Small intestine (tissue), 7 donors: ENCODE measurements around the gene KRT3. TPM values are rescaled to one million over a fixed set of nuclear protein-coding genes. Genes with fewer than 3 reads are reported as not detected.

Experiments used
- DNase-seq, 2 donors: peaks; one replicate each; pipeline versions ENCODE4 v3.0.0 to v3.0.0-alpha.2; 2013
- FAIRE-seq: peaks from 2 replicates; lab custom pipeline; 2012; peaks lifted over from hg19 to GRCh38; lab: Jason Lieb, UNC
- H3K27ac ChIP-seq, 3 donors: one replicate each; pipeline ENCODE4 v1.5.1; 2013; ENCODE audit warnings: low read length in 2 of 3, mild to moderate bottlenecking in 2 of 3, control low read depth in 1 of 3, inconsistent platforms in 1 of 3, low read depth in 1 of 3, moderate library complexity in 1 of 3
- H3K27me3 ChIP-seq, 3 donors: one replicate each; pipeline ENCODE4 v1.6.1; 2013; ENCODE audit warnings: low read length in 3 of 3, inconsistent platforms in 1 of 3; ENCODE audit not compliant: control insufficient read depth in 3 of 3, insufficient read depth in 3 of 3
- H3K36me3 ChIP-seq, 3 donors: one replicate each; pipeline ENCODE4 v1.6.1; 2013; ENCODE audit warnings: low read length in 3 of 3, inconsistent platforms in 1 of 3, low read depth in 1 of 3, mild to moderate bottlenecking in 1 of 3, moderate library complexity in 1 of 3; ENCODE audit not compliant: control insufficient read depth in 3 of 3, insufficient read depth in 2 of 3
- H3K4me1 ChIP-seq, 3 donors: one replicate each; pipeline ENCODE4 v1.6.1; 2013; ENCODE audit warnings: low read length in 2 of 3, inconsistent platforms in 1 of 3, low read depth in 1 of 3, mild to moderate bottlenecking in 1 of 3, moderate library complexity in 1 of 3; ENCODE audit not compliant: control insufficient read depth in 3 of 3, insufficient read depth in 2 of 3
- H3K4me3 ChIP-seq, 3 donors: one replicate each; pipeline ENCODE4 v1.5.1; 2013; ENCODE audit warnings: low read length in 3 of 3, control low read depth in 1 of 3, inconsistent platforms in 1 of 3, low read depth in 1 of 3, mild to moderate bottlenecking in 1 of 3, moderate library complexity in 1 of 3
- H3K9me3 ChIP-seq, 2 donors: one replicate each; pipeline ENCODE4 v1.6.1; 2013; ENCODE audit warnings: low read depth in 1 of 2, low read length in 1 of 2; ENCODE audit not compliant: control insufficient read depth in 2 of 2, insufficient read depth in 1 of 2
- WGBS, 3 donors: extraction: QIAGEN DNeasy Blood & Tissue Kit; methylation state at CpG; one replicate each; pipeline ENCODE4 v1.1.7; 2013; 5-methylcytosine and 5-hydroxymethylcytosine counted together
- polyA plus RNA-seq, 4 donors: library from polyadenylated mRNA; stranded (reverse) in 3 of 4; unstranded in 1 of 4; fragments of 200-250 nt in 3 of 4; fragments of 120-200 nt in 1 of 4; gene quantifications; one replicate each; pipeline versions ENCODE4 v1.2.1 to v1.2.3, GENCODE V29; 2013
- donor health status: healthy with polysubstance abuse.
- donor health status: control.
- donor health status: control.
- donor health status: Bipolar disorder and iron deficiency.
- donor health status: healthy.

Gene KRT3
- polyA plus RNA-seq, 4 donors, result not detected

DNA sequence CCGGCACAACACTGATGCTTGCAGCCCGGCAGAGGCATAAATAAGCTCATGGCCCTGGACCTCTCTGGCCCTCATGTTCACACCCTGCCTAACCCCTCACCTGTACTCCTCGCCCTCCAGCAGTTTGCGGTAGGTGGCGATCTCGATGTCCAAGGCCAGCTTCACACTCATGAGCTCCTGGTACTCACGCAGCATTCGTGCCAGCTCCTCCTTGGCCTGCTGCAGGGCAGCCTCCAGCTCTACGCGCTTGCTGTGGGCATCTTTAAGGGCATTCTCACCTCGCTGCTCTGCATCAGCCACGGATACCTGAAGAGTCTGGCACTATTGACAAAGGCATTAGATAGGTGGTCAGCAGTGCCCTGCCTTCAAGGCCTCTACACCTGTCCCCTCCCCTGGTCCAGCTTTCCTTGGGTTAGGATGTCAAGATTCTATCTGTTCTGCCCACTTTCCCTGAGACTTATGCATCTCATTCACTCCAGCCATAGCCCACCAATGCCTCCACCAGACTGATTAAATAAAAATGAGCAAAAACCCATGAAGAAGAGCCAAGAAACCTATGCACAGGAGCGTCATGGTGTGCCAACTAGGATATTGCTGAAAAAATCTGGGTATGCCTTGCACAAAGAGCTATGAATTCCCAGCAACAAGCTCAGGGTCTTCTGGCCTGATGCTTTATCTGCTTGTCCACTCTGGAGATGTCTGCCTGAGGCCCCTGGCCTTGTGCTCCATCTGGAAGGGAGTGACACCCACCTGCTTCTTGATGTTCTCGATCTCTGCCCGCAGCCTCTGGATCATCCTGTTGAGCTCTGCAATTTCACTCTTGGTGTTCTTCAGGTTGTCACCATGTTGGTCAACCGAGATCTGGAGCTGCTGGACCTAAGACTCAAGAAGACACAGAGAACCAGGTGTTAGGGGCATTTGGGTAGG is 11.9 kb upstream of the KRT3 start:
- H3K4me3 ChIP-seq, result no peak overlapping the region
- 77 to 84% (median 77%) methylated on average over 16 of the region's 16 CpGs for WGBS, 3 donors
- no peaks in the 10 kb centered on the region for H3K36me3 ChIP-seq
- no peaks in the 10 kb centered on the region for H3K9me3 ChIP-seq
- peaks cover 0 to 2% (median 2%) of the 10 kb centered on the region in 3 donors for H3K27me3 ChIP-seq
- no peaks in the 10 kb centered on the region for H3K4me1 ChIP-seq
- FAIRE-seq (no peak), DNase-seq (no peak)
- no peak overlapping the region for H3K27ac ChIP-seq

DNA sequence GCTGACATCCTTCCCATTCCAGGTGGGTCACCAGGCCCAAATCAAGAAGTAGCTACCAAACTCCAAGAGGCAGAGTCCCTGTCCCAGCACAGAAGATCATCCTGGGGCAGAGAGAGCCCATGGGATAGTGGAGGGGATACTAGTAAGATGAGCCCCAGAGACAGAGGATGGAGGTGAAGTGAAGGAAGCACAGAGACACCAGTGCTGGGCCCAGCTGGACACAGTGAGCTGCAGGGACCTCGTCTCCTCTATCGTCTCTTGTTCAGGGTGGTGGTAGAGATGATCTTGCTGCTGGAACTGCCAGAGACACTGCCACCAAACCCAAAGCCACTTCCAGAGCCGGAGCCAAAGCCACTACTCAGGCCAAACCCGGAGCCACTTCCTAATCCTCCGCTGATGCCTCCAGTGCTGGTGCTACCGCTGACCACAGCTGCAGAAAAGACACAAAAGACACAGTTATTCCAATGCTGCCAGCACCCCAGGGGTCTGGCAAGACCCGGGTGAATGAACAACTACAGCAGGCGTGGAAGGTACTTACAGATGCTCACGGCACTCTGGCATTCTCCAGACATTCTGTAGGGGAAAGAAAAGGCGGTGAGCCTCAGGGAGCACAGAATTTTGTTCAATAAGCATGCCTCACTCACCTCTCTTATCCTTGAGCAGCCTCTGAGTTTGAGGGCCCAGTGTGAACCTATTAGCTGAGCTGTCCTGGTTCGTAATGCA is 11.1 kb upstream of the KRT3 start:
- FAIRE-seq (no peak), DNase-seq (no peak)

DNA sequence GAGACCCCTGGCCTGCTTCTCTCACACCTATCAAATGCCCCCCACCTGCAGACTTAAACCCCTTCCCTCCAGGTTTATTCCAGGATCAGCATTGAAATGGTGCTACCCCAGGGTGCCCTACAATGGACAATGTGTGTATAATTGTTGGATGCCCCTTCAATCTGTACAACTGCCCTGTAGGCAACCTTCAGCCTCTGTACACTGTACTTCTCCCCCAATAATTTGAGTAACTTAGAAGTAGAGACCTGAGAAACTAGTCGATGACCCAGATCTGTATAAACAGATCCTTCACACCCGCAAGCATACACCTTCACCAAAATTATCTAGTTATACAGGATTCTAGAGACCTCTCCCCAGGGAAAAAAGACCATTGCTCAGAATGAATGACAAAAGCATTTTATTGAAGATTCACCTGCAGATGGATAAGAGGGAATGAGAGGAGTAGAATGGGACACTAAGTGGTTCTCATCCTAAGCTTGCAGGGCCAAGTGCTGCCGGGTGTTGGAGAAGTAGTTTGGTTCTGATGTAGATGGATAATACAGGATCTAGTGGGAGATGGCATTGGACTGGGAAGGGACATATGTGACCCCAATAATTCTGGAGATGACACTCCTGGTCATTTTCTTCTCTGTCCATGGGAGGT is 10.4 kb upstream of the KRT3 start:
- Histone ChIP-seq H3K27ac (no peak overlapping the region), H3K4me1 (no peaks in the 10 kb centered on the region), H3K4me3 (no peak overlapping the region), H3K9me3 (no peaks in the 10 kb centered on the region), H3K27me3 (peaks cover 0 to 4% (median 2%) of the 10 kb centered on the region in 3 donors), H3K36me3 (no peaks in the 10 kb centered on the region)
- DNase-seq, result no peak
- FAIRE-seq, result no peak
- 94 to 99% (median 96%) methylated on average over 3 of the region's 3 CpGs for WGBS, 3 donors

More for the DNA sequence above, 11.1 kb upstream of the KRT3 start:
- peaks cover 0 to 3% (median 2%) of the 10 kb centered on the region in 3 donors for H3K27me3 ChIP-seq
- no peak overlapping the region for H3K4me3 ChIP-seq
- WGBS, 3 donors, result 83 to 91% (median 86%) methylated on average over 11 of the region's 11 CpGs
- no peak overlapping the region for H3K27ac ChIP-seq
- no peaks in the 10 kb centered on the region for H3K9me3 ChIP-seq
- H3K4me1 ChIP-seq, result no peaks in the 10 kb centered on the region
- no peaks in the 10 kb centered on the region for H3K36me3 ChIP-seq

DNA sequence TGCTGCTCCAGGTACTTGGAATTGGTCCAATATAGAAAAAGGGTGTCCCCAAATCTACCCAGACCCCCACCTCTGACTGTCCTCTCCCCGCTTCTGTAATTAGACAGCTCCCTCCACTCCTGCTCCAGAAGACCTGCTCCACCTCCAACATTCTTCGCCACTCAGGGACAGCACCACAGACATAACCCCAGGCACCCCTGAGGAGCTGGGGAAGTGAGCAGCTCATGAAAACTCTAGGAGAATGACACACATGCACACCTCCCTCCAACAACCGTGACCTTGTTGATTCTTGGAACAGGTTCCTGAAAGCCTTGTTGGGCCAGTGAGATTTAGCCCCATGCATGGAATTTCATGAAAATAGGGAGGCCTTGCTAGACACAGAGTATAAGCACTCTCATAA is 9.8 kb upstream of the KRT3 start:
- H3K27me3 ChIP-seq, result peaks cover 0 to 4% (median 2%) of the 10 kb centered on the region in 3 donors
- no peaks in the 10 kb centered on the region for H3K9me3 ChIP-seq
- H3K4me3 ChIP-seq, result no peak overlapping the region
- FAIRE-seq (no peak), DNase-seq (no peak)
- no peaks in the 10 kb centered on the region for H3K4me1 ChIP-seq
- no peaks in the 10 kb centered on the region for H3K36me3 ChIP-seq
- 77 to 82% (median 79%) methylated on average over 3 of the region's 3 CpGs for WGBS, 3 donors
- no peak overlapping the region for H3K27ac ChIP-seq

DNA sequence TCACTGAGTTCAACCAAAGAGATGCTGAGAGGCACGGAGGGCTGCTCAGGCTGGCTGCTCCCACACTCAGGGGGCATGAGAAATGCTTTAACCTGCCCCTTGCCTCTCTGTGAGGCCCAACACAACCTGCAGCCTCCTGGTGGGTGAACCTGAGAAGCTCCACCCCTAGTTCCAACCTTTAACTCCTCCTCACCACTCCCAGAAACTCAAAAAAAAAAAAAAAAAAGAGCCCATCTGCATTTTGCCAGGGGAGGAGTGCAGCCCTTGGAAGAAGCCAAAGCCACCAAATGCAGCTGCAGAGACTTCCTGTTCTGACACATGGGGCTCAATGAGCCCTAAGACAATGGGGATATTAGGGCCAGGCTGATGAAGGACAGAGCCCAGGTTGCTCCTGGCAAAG is 9.1 kb upstream of the KRT3 start:
- no peaks in the 10 kb centered on the region for H3K4me1 ChIP-seq
- H3K4me3 ChIP-seq, result no peak overlapping the region
- WGBS, 3 donors, result 22 to 47% (median 27%) methylated on average over 1 of the region's 1 CpG
- H3K36me3 ChIP-seq, result no peaks in the 10 kb centered on the region
- no peak for DNase-seq
- FAIRE-seq, result no peak
- H3K27me3 ChIP-seq, result peaks cover 0 to 4% (median 2%) of the 10 kb centered on the region in 3 donors
- no peak overlapping the region for H3K27ac ChIP-seq
- no peaks in the 10 kb centered on the region for H3K9me3 ChIP-seq

DNA sequence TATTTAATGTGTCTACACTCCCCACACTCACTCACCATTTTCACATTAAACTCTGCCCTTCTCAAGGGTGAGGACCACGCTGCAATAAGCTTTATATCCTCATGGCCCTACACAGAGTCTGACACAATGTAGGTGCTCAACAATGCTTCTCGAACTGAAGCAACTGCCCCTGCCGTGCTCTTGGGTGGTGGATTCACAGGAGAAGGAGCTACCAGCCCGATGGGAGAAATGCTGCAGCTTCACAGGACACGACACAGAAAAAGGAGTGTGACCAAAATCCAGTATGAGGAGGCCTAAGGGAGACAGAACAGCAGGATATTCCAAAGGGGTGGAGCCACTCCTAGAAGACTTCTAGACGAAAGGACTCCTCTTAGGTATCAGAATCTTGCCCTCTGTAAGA is 6.5 kb upstream of the KRT3 start:
- FAIRE-seq, result no peak
- 60 to 78% (median 68%) methylated on average over 6 of the region's 6 CpGs for WGBS, 3 donors
- H3K27me3 ChIP-seq, result peaks cover 0 to 4% (median 0%) of the 10 kb centered on the region in 3 donors
- no peak overlapping the region for H3K27ac ChIP-seq
- no peaks in the 10 kb centered on the region for H3K4me1 ChIP-seq
- H3K36me3 ChIP-seq, result no peaks in the 10 kb centered on the region
- H3K9me3 ChIP-seq, result no peaks in the 10 kb centered on the region
- no peak for DNase-seq
- H3K4me3 ChIP-seq, result no peak overlapping the region

DNA sequence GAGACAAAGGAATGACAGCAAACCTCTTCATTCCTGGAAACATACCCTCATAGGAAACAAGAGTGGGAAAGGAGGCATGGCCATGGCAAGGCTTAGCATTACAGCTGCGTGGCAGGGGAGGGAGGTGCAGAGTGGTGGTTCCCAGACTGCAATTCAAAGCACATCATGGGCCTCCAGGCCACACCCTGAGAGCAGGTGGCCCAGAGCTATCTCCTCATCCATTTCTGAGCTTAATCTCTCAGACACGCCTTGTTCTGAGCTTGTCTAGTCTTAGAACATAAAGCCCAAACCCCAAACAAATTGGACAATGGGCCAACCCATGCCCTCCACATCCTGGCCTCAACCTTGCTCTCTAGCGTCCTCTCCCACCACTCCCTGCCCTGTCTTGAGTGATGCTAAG is 5.9 kb upstream of the KRT3 start:
- DNase-seq (no peak), FAIRE-seq (no peak)
- Histone ChIP-seq H3K9me3 (no peaks in the 10 kb centered on the region), H3K27me3 (peaks cover 0 to 5% (median 0%) of the 10 kb centered on the region in 3 donors), H3K4me3 (no peak overlapping the region), H3K4me1 (no peaks in the 10 kb centered on the region), H3K36me3 (no peaks in the 10 kb centered on the region), H3K27ac (no peak overlapping the region)
- WGBS, 3 donors, result 31 to 64% (median 45%) methylated on average over 3 of the region's 3 CpGs

DNA sequence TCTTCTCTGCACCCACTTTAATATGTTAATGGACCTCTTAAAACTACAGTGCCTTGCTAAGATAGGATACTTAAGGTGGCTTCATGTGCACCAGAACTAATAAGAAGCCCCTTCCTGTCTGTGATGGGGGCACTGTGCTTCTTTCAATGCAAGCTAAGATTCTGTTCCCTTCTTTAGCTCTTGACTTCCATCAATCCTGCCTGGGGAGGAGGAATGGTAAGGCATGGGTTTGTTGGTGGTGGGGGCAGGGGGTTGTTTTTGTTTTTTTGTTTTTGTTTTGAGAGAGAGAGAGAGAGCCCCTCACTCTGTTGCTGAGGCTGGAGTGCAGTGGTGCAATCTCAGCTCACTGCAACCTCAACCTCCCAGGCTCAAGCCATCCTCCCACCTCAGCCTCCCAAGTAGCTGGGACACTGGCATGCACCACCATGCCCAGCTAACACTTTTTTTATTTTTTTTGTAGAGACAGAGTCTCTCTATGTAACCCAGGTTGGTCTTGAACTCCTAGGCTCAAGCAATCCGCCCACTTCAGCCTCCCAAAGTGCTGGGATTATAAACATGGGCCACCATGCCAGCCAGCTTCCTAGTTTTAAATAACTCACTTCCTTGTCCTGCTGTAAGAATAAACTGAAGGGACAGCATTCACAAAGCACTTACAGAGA is 4.5 kb upstream of the KRT3 start:
- no peaks in the 10 kb centered on the region for H3K36me3 ChIP-seq
- no peaks in the 10 kb centered on the region for H3K9me3 ChIP-seq
- WGBS, 3 donors, result 43 to 75% (median 60%) methylated on average over 1 of the region's 1 CpG
- H3K27me3 ChIP-seq, result peaks cover 0 to 5% (median 0%) of the 10 kb centered on the region in 3 donors
- no peak for DNase-seq
- no peak overlapping the region for H3K4me3 ChIP-seq
- H3K4me1 ChIP-seq, result no peaks in the 10 kb centered on the region
- H3K27ac ChIP-seq, result no peak overlapping the region
- FAIRE-seq, result no peak
